Right hindlimb (tissue), 1 donor: ENCODE results near the gene TMEM245.
A peak's percentile ranks its signal among the peaks of the same experiment; 100 is the strongest.
"Not testable (repeated sequence)": the region's sequence is repeated elsewhere in the genome, so short reads cannot be mapped to it uniquely, and the experiment has no call there.

Experiments
- DNase-seq: peaks from one replicate; pipeline ENCODE4 v3.0.0-alpha.2; 2018

Gene TMEM245

GRCh38 chr9:109062543-109062942 lies 57.2 kb downstream of the TMEM245 start:
- no peak for DNase-seq

- DNase-seq = no peak
Observed at GRCh38 chr9:109060191-109060590, 59.6 kb downstream of the TMEM245 start.

GRCh38 chr9:109053121-109053520 lies 66.6 kb downstream of the TMEM245 start:
- DNase-seq = not testable (repeated sequence)

DNA sequence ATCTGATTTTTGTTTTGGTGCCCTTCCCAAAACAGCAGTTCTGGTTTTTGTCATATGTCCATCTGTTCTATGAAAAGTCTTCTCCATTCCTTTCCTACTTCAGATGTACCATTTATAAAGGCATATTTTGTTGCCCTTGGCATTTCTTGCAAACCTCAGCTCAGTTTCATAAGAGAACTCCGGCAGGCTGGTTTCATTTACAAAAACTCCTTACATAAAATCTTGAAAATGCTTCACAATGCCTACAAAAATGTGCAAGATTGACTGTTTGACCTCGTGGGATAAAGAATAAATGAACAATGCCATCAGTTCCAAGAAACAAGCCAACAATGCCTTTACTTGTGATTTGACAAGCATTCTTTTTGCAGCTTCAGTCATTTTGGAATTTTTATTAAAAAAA lies 67.3 kb downstream of the TMEM245 start:
- DNase-seq = no peak

DNA sequence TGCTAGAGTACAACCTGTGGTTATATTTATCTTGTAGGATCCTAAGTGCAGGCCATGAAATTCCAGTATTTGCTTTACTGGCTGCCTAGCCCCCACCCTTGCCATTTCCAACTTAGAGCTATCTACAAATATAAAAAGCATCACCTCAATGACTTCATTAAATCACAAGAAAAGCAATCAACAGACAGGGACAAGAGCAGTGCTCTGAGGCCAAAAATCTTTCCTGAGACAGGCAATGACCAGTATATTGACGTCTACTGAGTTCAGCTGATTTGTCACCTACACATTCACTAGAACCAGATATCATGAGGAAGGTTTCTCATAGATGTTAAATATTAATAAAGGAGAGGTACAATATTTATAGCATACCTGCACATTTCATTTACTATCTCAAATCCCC lies 68.0 kb downstream of the TMEM245 start:
- no peak for DNase-seq

- no peak for DNase-seq
Observed at GRCh38 chr9:109050444-109050843, 69.3 kb downstream of the TMEM245 start.

DNA sequence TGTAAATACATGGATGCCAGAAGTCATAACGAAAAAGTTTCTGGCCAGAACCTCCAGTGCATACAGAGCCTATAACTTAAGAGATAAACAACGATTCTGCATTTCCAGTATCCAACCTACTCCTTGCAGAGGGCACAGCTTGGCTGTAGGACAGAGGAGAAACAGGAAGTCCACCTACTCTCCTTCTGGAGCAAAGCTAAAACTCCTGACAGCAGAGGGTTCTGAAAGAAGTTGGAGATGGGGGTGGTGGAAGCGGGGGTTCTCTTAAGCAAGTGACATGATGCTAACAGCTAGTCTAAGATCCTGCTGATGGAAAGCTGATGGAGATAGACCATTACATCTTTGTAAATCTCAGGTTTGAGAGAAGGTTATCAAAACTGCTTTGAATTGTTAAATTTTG lies 70.9 kb downstream of the TMEM245 start:
- DNase-seq = no peak

- no peak for DNase-seq
Observed at GRCh38 chr9:109047259-109047658, 72.5 kb downstream of the TMEM245 start.

DNA sequence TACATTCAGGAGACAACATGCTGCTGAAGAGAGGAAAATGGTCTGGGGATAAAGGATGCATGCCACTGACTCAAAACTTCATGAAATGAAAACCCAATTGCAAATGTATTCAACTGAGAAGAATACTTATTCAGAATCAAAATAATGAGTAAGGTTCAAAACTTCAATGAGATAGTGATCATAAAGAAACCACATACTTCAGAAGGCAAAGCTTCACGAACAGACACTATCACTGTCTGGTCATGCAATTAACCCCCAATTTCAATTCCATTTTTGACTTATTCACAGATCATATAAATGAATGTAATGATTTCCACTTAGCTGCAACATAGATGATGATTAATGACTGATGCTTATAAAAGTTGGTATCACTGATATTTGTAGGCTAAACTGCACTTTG lies 73.4 kb downstream of the TMEM245 start:
- DNase-seq = no peak

DNA sequence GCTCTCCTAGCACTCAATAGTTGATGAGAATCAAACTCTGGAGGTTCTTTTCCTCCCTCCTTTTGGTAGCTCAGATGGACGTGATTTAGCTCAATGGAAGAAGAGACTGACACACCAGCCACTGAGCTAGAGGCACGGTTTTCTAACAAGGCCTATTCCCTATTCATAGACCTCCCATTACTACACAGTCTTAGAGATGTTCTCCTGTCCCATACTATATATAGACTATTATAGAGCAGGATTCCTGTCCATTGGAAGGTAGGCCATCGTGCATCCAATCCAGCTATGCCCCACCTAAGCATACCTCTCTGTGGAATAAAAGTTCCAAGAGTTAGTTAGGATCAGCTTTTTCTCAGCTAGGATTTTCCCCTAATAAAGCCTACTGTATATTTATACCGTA lies 76.2 kb downstream of the TMEM245 start:
- DNase-seq = no peak

DNA sequence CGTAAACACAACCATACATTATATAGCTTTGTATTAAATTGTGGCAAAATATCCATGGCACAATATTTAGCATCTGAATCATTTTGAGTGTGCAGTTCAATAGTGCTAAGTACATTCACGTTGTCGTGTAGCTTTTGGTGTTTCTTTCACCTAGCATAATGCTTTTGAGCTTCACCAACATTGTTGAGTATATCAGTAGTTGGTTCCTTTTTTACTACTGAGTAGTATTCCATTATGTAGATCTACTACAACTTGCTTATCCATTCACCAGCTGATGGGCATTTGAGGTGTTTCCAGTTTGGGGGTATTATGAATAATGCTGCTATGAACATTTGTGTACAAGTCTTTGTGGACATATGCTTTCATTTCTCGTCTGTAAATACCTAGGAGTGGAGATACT lies 79.2 kb downstream of the TMEM245 start:
- no peak for DNase-seq

- DNase-seq = no peak
Observed at GRCh38 chr9:109039539-109039938, 80.2 kb downstream of the TMEM245 start.

- no peak for DNase-seq
Observed at GRCh38 chr9:109037946-109038715, 81.6 kb downstream of the TMEM245 start.

GRCh38 chr9:109036744-109037680 lies 82.7 kb downstream of the TMEM245 start:
- DNase-seq = no peak

DNA sequence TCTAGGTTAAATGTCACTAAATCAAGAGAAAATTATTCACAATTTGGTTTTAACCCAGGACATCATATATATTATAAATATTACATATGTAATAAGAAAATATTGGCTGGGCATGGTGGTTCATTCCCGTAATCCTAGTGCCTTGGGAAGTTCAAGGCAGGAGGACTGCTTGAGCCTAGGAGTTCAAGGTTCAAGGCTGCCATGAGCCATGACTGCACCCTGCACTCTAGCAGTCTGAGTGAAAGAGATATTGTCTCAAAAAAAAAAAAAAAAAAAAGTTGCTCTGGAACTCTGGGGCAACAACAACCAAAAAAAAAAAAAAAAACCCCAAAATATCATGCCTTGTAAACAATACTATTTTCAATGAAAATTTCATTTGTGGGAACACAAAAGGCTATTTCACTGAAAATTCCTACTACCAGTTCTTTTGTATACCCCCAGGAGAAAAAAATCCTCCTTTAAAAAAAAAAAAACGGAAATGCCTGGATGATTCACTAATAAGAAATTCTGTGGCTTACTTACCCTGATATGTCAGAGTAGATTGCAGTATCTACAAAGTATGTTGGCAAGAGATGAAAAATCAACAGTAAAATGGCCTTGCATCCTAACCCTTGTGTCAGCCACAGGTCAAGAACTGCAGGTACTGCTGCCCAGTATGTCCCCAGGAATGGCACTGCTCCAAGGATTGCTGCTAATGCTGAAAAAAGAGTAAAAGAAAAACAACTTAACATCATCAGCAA lies 83.9 kb downstream of the TMEM245 start:
- DNase-seq = no peak

- DNase-seq = no peak
Observed at GRCh38 chr9:109033941-109034700, 85.6 kb downstream of the TMEM245 start.

DNA sequence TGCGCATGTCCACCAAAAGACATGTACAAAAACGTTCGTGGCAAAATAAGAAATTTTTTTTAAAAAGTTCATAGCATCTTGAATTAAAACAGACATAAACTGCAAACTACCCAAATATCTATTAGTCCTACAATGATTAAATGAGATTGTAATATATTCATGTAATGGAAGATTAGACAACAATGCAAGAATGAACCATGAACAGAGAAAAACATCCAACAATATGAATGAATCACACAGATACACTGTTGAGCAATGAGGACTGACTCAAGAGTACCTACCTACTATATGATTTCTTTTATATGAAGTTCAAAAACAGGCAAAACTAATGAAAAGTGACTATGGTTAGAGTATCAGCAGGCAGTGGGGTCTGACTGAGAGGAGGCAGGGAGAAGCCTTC lies 88.5 kb downstream of the TMEM245 start:
- DNase-seq = no peak

- no peak for DNase-seq
Observed at GRCh38 chr9:109030426-109030825, 89.3 kb downstream of the TMEM245 start.

- DNase-seq = no peak
Observed at GRCh38 chr9:109028457-109028856, 91.3 kb downstream of the TMEM245 start.

- peak; percentile 26 for DNase-seq
Observed at GRCh38 chr9:109027176-109027575, 92.6 kb downstream of the TMEM245 start.

- no peak for DNase-seq
Observed at GRCh38 chr9:109026306-109026705, 93.4 kb downstream of the TMEM245 start.

GRCh38 chr9:109022873-109023272 lies 96.9 kb downstream of the TMEM245 start:
- no peak for DNase-seq
